Non-pigmented ciliary epithelial cell (primary cell): ENCODE measurements around the gene VIL1.

Experiments used
- DNase-seq: peaks from one replicate; pipeline ENCODE4 v3.0.0-alpha.2; 2010; ENCODE audit warnings: low read depth

The VIL1 gene

DNA sequence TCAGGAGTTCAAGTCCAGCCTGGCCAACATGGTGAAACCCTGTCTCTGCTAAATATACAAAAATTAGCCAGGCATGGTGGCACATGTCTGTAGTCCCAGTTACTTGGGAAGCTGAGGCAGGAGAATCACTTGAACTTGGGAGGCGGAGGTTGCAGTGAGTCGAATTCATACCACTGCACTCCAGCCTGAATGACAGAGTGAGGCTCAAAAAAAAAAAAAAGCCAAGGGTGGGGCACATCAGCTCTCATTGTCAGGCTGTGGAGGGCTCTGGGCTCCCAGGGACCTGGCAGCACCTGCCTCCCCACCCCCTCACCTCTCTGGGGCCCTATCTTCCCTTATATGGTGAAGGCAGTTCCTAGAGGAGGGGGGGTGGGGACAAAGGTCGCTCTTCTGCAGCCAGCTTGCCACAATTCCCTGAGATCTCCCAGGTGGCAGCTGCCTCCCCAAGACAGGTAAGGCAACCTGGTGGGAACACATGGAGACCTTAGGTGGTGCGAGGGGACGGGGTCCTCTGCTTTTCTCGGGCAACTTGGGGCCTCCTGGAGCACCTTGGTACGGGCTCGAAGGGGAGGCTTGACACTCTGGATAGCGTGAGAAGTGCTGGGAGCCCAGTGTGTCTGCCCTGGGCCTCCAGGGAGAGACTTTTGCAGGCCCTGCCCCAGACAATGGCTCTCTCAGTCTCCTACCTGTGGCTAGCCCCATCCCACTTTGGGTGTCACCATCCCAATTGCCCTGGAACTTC lies at the start of gene VIL1:
VIL1 (plus strand) TSS at position 407 of the 742 bp plus-strand sequence. CDS start 4,656 bp downstream, outside the sequence.
- no peak for DNase-seq

DNA sequence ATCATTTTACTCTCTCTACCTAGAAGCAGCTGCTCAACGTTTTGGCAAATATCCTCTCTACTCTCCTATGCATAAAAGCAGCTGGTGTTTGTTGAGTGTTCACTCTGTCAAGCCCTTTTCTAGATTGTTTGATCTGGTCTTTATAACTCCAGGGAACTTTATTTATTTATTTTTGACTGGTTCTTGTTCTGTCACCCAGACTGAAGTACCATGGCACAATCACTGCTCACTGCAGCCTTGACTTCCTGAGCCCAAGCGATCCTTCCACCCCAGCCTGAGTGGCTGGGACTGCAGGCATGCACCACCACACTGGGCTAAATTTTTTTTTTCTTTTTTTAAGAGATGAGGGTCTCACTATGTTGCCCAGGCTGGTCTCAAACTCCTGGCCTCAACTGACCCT lies 49.6 kb upstream of the VIL1 start:
- DNase-seq, result no peak

DNA sequence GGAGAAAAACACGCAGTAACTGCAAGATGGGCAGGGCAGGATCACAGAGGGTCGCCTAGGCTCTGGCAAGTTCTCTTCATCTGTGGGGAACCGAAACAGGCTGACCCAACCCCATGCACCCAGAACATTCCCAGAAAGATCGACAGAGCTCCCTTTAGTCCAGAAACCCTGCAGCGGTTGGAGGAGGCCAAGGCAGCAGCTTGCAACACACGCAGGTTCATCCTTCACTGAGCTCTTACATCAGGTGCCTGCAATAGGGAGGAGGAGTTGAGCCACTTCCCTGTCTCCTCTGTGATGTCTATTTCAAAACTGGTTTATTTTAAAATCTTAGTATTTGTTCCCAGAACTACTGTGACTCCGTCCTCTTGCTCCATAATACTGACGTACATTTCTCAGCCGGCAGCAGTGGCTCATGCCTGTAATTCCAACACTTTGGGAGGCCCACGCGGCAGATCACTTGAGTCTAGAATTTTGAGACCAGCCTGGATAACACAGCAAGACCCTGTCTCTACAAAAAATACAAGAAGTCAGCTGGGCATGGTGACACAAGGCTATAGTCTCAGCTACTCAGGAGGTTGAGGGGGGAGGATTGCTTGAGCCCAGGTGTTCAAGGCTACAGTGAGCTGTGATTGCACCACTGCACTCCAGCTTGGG lies 48.4 kb upstream of the VIL1 start:
- no peak for DNase-seq

DNA sequence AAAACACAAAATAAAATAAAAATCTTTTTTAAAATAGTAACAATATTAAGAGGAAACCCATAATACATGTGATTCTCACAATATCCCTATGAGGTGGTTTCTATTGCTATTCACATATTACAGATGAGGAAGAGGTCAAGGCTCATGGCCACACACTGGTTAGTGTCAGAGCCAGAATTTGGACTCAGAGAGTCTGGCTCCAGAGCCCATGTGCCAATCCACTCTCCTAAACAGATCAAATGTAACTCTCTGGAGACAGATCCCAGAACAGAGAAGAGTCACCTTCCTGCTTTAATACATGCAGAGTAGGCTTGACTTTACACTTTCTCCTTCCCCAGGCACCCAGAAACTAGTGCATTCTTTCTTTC lies 47.0 kb upstream of the VIL1 start:
- DNase-seq, result no peak

DNA sequence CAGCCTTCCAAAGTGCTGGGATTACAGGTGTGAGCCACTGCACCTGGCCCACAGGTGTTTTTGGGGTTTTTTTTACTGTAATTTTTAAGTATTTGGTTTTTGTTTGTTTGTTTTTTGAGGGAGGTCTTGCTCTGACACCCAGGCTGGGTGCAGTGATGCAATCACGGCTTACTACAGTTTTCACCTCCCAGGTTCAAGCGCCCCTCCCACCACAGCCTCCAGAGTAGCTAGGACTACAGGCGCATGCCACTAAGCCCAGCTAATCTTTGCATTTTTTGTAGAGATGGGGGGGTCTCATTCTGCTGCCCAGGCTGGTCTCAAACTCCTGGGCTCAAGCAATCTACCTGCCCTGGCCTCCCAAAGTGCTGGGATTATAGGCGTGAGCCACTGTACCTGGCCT lies 44.1 kb upstream of the VIL1 start:
- no peak for DNase-seq

DNA sequence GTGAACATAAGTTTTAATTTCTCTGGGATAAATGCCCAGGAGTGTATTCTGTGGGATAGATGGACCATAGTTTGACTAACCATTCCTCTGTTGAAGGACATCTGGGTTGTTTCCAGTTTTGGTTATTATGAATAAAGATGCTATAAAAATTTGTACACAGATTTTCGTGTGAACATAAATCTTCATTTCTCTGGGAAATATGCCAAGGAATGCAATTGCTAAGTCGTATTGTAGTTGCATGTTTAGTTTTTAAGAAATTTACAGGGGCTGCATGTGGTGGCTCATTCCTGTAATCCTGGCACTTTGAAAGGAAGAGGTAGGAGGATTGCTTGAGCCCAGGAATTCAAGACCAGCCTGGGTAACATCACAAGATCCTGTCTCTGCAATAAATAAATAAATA lies 43.7 kb upstream of the VIL1 start:
- DNase-seq, result no peak

DNA sequence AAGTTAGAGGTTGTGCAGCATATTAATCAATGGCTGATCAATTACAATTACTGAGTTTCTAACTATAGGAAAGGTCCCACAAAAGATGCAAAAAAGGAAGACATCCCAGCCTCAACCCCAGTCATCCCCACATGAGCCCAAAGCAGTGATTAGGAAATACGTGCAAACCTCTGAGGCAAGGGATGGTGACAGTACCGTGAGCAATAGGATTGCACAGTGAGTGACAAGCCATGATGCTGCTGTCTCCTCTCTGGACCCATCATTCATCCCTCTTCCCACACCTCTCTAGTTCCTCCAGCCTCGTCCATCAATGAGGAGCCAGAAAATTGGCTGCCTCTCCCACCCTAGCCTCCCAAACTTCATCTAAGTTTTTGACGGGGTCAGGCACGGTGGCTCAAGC lies 40.9 kb upstream of the VIL1 start:
- no peak for DNase-seq

DNA sequence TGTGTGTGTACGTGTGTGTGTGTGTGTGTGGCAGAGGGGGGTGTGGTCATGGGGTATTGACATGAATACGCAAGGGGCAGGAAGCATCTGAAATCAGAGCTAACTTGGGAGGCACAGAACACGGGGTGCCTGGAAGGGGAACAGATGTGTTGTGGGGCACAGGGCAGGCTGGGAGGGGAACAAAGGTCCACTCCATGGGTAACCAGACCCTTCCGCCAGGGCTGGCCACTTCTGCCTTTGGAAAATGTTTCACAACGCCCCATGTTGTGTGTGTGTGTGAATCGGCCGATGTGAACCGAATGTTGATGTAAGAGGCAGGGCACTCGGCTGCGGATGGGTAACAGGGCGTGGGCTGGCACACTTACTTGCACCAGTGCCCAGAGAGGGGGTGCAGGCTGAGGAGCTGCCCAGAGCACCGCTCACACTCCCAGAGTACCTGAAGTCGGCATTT lies 37.0 kb upstream of the VIL1 start, which contains the start of gene SLC11A1:
SLC11A1 (plus strand) TSS at position 358 of the 451 bp plus-strand sequence. CDS start 96 bp downstream, outside the sequence.
- DNase-seq, result no peak

DNA sequence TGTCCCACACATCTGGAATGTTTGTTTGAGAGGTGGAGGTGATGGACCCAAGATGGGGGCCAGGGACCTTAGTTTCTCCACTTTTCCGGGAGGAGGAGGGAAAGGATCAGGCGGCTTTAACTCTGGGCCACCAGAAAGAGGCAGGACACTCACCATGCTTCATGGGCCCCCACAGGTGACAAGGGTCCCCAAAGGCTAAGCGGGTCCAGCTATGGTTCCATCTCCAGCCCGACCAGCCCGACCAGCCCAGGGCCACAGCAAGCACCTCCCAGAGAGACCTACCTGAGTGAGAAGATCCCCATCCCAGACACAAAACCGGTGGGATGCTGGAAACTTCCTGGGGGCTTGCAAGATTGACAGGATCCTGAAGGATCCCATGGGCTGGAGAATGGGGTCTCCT lies 36.1 kb upstream of the VIL1 start:
- no peak for DNase-seq

DNA sequence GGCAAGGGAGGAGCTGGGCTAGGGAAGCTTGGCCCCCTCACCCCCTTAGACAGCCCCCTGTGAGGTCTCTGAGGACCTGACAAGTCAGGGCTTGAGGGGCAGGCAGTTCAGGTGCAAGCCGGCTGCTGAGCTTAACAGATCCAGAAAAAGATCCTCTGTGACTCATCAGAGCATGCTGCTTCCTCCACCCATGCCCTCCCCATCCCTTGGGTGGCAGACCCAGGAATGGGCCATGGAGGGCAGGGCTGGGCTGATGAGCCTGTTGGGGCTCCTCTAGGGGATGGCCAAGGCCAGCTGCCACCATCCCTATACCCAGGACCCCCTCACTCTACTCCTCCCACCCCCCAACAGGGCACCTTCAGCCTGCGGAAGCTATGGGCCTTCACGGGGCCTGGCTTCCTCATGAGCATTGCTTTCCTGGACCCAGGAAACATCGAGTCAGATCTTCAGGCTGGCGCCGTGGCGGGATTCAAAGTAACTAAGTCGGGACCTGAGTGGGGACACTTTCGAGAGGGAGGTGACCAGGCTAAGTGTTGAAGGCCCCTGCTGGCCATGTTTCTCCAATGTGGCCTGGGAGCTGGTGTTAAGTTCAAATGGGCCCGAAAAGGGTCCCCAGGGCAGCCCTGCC lies 34.9 kb upstream of the VIL1 start:
- no peak for DNase-seq

DNA sequence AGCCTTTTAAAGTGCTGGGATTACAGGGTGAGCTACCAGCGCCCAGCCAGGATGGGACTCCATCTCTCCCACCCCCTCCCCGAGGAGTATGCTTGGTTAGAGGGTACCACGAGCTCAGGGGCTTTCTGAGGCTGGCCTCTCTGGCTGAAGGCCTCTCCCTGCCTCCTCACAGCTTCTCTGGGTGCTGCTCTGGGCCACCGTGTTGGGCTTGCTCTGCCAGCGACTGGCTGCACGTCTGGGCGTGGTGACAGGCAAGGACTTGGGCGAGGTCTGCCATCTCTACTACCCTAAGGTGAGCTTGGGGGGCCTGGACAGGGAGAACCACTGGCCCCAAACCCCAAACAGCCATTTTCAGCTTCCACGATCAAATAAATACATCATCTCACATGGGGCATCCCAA lies 33.9 kb upstream of the VIL1 start:
- DNase-seq, result no peak

DNA sequence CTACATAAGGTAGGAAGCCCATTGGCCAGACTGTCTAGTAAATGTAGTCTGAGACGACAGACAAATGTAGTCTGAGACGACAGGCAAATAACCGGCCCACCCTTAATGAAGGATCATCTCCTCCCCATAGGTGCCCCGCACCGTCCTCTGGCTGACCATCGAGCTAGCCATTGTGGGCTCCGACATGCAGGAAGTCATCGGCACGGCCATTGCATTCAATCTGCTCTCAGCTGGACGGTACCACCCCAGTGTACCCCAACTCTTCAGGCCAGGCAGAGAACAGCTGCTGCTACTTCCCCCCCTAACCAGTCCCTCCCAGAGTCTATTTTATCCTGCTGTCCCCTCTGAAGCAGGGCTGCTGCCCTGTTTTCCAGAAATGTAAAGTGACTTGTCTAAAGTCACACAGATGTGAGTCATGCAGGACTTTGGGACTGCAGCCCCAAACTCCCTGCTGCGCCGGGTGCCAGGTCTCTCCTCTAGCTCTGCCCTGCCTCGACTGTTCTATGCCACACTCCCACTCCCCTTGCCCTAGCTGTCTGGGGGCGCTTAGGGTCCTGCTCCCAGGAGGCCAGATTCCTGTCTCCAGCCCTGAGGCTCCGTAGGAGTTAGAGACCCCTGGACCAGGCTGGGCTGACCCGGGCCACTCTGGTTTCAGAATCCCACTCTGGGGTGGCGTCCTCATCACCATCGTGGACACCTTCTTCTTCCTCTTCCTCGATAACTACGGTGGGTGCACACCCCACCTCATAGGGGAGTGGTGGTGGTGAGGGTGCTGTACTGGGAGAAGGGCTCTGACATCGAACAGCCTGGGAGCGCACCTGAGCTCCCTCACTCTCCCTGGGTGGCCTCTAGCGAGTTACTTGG lies 32.2 kb upstream of the VIL1 start:
- DNase-seq, result no peak

DNA sequence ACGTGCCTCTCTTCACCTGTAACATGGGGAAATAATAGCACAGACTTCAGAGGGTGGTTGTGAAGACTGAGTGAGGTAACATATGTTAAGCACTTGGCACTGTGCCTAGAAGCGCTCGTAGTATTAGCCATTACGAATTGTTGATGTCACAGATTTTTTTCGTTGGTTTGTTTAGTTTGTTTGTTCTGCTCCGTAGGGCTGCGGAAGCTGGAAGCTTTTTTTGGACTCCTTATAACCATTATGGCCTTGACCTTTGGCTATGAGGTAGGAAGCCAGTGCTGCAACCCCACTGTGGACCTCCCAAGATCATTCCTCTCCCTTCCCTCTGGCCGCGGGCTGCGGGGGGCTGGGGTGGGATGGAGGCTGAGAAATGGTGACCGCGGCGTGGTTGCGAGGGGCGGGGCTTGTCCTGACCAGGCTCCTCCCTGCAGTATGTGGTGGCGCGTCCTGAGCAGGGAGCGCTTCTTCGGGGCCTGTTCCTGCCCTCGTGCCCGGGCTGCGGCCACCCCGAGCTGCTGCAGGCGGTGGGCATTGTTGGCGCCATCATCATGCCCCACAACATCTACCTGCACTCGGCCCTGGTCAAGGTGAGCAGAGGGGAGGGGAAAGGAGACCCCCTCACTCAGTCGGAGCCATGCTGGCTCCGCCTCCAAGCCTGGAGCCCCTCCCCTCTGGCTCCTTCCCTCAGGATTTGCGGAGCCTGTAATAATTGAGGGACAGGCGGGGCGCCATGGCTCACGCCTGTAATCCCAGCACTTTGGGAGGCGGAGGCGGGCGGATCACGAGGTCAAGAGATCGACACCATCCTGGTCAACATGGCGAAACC lies 31.3 kb upstream of the VIL1 start:
- no peak for DNase-seq

DNA sequence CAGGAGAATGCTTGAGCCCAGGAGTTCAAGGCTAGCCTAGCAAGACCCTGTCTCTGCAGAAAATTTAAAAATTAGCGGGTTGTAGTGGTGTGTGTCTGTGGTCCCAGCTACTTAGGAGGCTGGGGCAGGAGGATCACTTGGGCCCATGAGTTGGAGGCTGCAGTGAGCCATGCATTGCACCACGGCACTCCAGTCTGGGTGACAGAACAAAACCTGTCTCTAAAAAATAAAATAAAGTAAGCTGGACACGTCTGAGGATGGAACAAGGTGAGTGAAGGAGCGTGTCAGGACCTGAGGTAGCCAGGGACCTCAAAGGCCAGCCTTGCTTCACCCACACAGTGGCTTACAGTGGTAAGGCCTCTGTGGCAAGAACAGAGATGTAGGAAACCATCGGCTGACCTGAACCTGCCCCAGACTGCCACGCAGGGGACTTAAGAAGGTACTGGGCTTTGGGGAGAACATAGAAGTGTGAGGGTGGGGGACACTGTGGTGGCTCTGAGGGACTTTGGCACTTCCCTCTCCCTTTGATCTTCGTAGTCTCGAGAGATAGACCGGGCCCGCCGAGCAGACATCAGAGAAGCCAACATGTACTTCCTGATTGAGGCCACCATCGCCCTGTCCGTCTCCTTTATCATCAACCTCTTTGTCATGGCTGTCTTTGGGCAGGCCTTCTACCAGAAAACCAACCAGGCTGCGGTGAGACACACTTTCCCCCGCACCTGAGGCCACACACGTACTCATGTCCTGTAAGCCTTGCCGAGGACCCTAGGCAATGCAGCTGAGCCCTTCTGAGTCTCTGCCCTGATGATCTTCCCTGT lies 29.4 kb upstream of the VIL1 start:
- DNase-seq, result no peak

DNA sequence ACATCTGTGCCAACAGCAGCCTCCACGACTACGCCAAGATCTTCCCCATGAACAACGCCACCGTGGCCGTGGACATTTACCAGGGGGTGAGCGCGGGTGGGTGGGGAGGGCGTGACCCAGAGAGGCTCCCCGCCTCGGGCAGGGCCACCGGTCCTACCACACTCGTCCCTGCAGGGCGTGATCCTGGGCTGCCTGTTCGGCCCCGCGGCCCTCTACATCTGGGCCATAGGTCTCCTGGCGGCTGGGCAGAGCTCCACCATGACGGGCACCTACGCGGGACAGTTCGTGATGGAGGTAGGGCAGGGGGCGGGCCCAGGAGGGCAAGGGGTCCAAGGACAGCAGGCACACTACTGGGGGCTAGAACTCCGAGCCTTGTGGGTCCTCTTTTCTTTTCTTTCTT lies 27.7 kb upstream of the VIL1 start:
- no peak for DNase-seq

DNA sequence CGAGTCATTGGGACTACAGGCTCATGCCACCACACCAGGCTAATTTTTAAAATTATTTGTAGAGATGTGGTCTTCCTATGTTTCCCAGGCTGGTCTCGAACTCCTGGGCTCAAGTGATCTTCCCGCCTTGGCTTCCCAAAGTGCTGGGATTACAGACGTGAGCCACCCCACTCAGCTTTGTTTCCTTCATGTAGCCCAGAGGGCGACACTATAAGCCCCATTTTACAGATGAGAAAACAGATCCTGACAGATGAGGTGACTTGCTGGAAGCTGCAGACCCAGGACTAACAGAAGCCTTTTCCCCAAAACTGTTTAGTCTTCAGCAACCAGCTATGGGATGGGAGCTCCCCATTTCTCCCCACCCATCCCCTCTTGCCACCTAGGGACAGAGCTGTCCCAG lies 26.5 kb upstream of the VIL1 start:
- DNase-seq, result no peak

DNA sequence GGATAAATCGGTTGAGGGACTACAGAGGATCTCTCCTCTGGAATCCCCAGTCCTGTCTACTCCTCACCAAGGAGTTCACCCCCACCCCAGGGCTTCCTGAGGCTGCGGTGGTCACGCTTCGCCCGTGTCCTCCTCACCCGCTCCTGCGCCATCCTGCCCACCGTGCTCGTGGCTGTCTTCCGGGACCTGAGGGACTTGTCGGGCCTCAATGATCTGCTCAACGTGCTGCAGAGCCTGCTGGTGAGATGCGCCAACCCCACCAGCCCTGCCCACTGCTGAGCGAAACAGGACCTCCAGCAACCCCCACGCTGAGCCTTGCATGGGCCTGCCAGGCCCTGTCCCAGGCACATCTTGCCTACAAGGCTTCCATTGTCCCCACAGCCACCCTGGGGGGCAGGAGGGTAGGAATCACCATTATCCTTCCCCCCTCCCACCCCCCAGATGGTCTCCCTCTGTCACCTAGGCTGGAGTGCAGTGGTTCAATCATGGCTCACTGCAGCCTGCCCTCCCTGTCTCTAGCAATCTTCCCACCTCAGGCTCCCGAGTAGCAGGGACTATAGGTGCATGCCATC lies 25.9 kb upstream of the VIL1 start:
- DNase-seq, result no peak

DNA sequence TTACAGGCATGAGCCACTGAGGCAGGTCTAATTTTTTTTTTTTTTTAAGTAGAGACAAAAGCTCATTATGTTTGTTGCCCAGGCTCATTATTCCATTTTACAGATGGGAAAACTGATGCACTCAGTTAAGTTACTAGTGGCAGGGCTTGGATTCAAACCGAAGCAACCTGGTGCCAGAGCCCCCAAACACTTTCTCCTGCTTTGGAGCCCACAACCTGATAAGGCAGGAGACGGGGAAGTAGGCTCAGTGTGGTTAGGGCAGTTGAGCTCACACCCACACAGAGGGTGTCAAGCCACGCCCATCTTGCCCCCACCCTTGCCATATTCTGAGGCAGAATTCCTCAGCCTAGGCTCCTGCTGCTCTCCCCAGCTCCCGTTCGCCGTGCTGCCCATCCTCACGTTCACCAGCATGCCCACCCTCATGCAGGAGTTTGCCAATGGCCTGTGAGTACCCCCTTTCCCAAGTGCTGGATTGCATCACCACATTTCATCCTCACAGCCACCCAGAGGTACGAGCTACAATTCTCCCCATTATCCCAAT lies 25.1 kb upstream of the VIL1 start:
- DNase-seq, result no peak

DNA sequence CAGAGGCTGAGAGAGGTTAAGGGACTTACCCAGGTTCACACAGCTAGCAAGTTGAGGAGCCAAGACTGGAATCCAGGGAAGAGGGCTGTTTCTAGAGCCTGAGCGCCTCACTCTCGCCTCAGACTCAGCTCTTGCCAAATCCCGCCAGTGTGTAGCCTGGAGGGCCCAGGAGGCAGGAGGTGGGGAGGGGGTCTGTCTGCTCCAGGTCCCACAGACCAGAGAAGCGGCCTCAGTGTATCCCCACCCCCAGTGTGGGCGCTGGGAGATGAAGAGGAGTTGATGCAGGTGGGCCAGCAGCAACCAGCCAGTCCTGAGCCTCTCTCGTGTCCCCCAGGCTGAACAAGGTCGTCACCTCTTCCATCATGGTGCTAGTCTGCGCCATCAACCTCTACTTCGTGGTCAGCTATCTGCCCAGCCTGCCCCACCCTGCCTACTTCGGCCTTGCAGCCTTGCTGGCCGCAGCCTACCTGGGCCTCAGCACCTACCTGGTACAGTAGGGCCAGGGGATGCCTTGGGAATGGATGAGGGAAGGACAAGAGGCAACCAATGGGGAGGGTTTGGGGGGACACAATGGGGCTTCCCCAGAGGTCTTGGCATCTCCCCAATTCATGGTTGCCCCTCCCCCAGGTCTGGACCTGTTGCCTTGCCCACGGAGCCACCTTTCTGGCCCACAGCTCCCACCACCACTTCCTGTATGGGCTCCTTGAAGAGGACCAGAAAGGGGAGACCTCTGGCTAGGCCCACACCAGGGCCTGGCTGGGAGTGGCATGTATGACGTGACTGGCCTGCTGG lies 24.4 kb upstream of the VIL1 start:
- no peak for DNase-seq
